Skeletal muscle satellite cell (primary cell): ENCODE results near the gene SPIRE1.

ENCODE experiments used
- H3K27me3 ChIP-seq: 2 replicates; pipeline ENCODE4 v1.7.0; 2013; ENCODE audit warnings: low read length; ENCODE audit not compliant: control insufficient read depth, insufficient read depth
- H3K36me3 ChIP-seq: 2 replicates; pipeline ENCODE4 v1.7.0; 2013; ENCODE audit warnings: mild to moderate bottlenecking, control low read depth, low read length; ENCODE audit not compliant: insufficient read depth
- H3K4me1 ChIP-seq: 2 replicates; pipeline ENCODE4 v1.7.0; 2013; ENCODE audit warnings: low read length; ENCODE audit not compliant: control insufficient read depth, insufficient read depth
- H3K4me2 ChIP-seq: 2 replicates; pipeline ENCODE4 v1.7.0; 2013; ENCODE audit warnings: mild to moderate bottlenecking, low read length
- H3K4me3 ChIP-seq: 2 replicates; pipeline ENCODE4 v1.7.0; 2013; ENCODE audit warnings: low read length
- H3K9ac ChIP-seq: 2 replicates; pipeline ENCODE4 v1.7.0; 2013; ENCODE audit warnings: mild to moderate bottlenecking, low read depth, low read length, moderate library complexity
- H3K9me3 ChIP-seq: replicated peaks from 2 replicates; pipeline ENCODE4 v1.7.0; 2013; ENCODE audit warnings: mild to moderate bottlenecking, control low read depth, low read length

Gene SPIRE1

DNA sequence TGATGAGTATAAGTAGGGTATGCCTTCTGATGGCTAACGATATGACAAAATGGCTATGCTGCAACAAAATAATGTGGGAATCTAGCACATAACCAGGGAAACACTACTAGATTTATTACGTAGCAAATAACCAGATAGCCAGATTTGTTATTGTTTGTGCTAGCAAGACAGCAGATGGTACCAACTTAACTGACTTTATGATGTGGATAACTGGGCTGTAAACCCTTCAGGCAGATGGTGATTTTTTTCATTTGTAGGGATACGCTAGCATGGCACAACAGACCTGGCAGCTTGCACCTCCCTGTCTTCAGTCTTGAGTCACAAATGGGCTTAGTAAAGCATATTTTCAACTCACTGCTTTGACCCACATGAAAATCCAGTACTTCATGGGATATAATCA, 201.5 kb downstream of the SPIRE1 start:
- H3K9me3 ChIP-seq, result no peaks in the 10 kb centered on the region

DNA sequence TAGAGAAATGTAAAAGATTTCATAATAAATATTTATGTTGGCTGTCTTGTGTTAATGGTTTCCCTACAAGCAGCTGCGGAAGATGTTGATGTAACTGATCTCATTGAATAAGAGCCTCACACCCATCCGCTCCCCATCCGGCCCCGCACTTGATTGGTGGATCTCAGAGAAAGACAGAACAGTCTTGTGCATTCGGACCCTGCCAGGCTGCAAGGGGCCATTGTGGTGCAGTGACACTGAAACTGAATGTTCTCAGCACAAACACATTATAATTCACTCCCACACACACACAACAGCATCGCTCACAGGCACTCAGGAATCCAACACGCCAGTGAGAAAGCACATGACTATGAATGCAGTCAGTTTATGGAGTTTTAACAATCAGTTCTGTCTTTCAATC, 202.4 kb downstream of the SPIRE1 start:
- Histone ChIP-seq H3K4me1 (no peaks in the 10 kb centered on the region), H3K9ac (no peak overlapping the region), H3K4me3 (no peak overlapping the region), H3K36me3 (peaks cover 57% of the 10 kb centered on the region), H3K9me3 (no peaks in the 10 kb centered on the region), H3K27me3 (no peaks in the 10 kb centered on the region), H3K4me2 (no peak overlapping the region)

More for the DNA sequence above, 201.5 kb downstream of the SPIRE1 start:
- Histone ChIP-seq H3K36me3 (peaks cover 61% of the 10 kb centered on the region), H3K4me2 (no peak overlapping the region), H3K4me3 (no peak overlapping the region), H3K27me3 (no peaks in the 10 kb centered on the region), H3K4me1 (no peaks in the 10 kb centered on the region), H3K9ac (no peak overlapping the region)

DNA sequence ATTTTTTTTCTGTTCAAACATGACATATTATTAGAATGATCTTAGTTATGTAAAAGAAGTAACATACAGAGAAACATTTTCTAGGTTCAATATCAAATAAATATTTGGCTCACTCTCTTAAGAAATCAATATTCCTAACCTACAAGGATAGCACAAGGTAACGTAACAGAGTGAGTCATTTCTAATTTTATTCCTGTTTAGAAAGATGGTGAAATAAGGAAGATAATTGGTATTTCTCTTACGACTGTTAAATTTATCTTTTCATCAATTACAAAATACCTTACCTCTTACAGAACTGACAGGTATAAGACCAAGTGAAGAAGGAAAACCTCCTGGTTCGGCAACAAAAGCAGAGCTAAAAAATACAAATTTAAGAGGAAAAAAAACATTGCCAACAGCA, 205.1 kb downstream of the SPIRE1 start:
- Histone ChIP-seq H3K9me3 (no peaks in the 10 kb centered on the region), H3K27me3 (no peaks in the 10 kb centered on the region), H3K36me3 (peaks cover 58% of the 10 kb centered on the region), H3K9ac (no peak overlapping the region), H3K4me1 (no peaks in the 10 kb centered on the region), H3K4me2 (no peak overlapping the region), H3K4me3 (no peak overlapping the region)

DNA sequence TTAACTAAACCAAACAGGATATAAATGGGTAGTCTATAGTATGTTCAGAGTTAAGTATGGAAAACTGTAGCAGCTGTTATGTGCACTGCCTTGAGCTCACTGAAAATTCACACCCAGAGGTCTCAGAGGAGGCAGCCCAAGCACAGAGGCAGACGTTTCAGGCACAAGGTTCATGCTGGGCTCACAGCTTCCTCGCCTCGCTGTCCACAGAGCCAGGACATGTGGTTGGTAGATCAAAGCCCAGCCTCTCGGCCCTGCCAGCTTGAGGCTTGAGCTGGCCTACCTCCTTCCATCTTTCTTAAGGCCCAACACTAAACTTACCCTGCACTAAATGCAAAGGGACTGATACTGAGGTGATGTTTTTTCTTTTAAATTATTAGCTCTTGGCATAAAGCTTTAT, 206.5 kb downstream of the SPIRE1 start:
- Histone ChIP-seq H3K27me3 (no peaks in the 10 kb centered on the region), H3K9ac (no peak overlapping the region), H3K4me3 (no peak overlapping the region), H3K36me3 (peaks cover 59% of the 10 kb centered on the region), H3K4me1 (no peaks in the 10 kb centered on the region), H3K9me3 (no peaks in the 10 kb centered on the region), H3K4me2 (no peak overlapping the region)

DNA sequence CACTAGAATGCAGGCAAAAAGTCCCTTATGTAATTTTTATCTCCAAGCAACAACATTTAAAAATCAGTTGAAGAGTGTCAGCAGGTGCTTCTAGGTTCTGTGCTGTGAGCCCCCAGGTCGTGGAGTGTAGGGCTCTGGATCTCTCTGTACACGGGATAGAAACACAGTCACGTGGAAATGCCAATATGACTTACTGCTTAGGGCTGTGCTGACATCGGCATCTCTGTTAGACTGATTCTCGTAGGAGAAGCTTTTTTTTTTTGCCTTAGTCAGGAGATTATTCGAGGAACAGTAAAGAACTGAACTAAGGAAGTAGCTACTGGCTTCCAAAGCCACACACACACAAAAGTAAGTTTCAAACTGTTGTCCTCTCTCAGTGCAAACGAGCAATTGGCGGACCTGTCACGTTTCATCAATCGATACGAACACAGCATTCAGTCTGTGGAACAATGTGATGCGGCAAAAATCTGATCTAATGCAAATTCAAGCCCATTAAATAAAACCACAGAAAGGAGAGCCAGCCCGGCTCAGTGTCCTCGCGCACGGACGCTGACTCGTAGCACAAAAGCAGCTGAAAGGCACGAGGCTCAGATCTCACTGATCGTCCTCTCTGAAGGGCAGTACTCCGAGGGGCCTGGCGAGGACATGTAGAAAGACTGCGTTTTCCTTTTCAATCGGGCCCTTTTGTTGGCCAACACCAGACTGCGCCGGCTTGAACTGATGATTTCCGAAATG, 208.7 kb downstream of the SPIRE1 start:
- H3K9ac ChIP-seq, result no peak overlapping the region
- H3K4me3 ChIP-seq, result no peak overlapping the region
- peaks cover 64% of the 10 kb centered on the region for H3K36me3 ChIP-seq
- H3K4me1 ChIP-seq, result no peaks in the 10 kb centered on the region
- no peaks in the 10 kb centered on the region for H3K27me3 ChIP-seq
- no peaks in the 10 kb centered on the region for H3K9me3 ChIP-seq
- H3K4me2 ChIP-seq, result no peak overlapping the region

DNA sequence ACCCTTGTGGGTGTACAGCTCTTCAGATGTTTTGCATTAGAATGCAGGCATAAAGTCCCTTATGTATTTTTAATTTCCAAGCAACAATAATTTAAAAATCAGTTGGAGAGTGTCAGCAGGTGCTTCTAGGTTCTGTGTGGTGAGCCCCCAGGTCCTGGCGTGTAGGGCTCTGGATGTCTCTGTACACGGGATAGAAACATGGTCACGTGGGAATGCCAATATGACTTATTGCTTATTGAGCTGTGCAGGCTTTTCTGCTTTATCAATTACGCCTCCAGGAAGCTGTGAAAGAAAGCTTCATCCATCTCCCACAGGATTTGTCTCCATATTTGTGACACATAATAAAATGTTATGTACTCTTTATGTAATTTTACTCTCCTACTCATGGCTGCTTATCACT, 212.4 kb downstream of the SPIRE1 start:
- no peak overlapping the region for H3K4me3 ChIP-seq
- no peaks in the 10 kb centered on the region for H3K9me3 ChIP-seq
- no peaks in the 10 kb centered on the region for H3K27me3 ChIP-seq
- no peak overlapping the region for H3K4me2 ChIP-seq
- no peak overlapping the region for H3K9ac ChIP-seq
- peaks cover 51% of the 10 kb centered on the region for H3K36me3 ChIP-seq
- H3K4me1 ChIP-seq, result peaks cover 12% of the 10 kb centered on the region

DNA sequence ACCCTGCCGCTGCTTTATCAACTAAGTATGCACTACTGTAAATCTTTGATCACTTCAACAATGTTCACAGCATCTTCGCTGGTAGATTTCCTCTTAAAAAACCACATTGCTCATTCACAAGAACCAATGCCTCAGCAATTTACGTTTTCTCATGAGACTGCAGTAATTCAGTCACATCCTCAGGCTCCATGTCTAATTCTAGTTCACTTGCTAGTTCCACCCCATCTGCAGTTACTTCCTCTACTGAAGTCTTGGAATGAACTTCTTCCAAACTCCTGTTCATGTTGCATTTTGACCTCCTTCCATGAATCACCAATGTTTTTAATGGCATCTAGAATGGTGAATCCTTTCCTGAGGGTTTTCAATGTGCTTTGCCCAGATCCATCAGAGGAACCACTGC, 214.4 kb downstream of the SPIRE1 start:
- no peak overlapping the region for H3K4me2 ChIP-seq
- H3K9me3 ChIP-seq, result no peaks in the 10 kb centered on the region
- no peaks in the 10 kb centered on the region for H3K27me3 ChIP-seq
- H3K4me3 ChIP-seq, result no peak overlapping the region
- H3K9ac ChIP-seq, result no peak overlapping the region
- peaks cover 41% of the 10 kb centered on the region for H3K36me3 ChIP-seq
- peaks cover 12% of the 10 kb centered on the region for H3K4me1 ChIP-seq

DNA sequence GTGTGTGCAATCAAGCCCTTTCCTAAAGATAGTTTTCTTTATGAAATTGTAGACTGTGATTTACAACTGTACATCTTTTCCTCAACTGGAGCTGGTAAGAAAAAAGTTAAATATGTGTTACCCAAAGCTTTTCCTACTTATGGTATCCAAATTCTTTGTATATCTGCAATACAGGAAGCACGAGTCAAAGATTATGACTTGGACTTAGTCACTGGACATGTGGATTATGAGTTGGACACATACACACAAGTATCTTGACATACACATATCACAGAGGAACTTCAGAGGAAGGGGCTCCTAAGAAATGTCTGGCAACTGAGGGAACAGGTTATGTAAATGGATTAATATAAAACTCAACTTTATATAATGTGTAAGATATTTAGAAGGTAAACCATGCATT, 215.0 kb downstream of the SPIRE1 start:
- H3K36me3 ChIP-seq, result peaks cover 38% of the 10 kb centered on the region
- H3K9me3 ChIP-seq, result no peaks in the 10 kb centered on the region
- H3K9ac ChIP-seq, result no peak overlapping the region
- H3K4me1 ChIP-seq, result peaks cover 12% of the 10 kb centered on the region
- no peak overlapping the region for H3K4me2 ChIP-seq
- no peak overlapping the region for H3K4me3 ChIP-seq
- no peaks in the 10 kb centered on the region for H3K27me3 ChIP-seq

DNA sequence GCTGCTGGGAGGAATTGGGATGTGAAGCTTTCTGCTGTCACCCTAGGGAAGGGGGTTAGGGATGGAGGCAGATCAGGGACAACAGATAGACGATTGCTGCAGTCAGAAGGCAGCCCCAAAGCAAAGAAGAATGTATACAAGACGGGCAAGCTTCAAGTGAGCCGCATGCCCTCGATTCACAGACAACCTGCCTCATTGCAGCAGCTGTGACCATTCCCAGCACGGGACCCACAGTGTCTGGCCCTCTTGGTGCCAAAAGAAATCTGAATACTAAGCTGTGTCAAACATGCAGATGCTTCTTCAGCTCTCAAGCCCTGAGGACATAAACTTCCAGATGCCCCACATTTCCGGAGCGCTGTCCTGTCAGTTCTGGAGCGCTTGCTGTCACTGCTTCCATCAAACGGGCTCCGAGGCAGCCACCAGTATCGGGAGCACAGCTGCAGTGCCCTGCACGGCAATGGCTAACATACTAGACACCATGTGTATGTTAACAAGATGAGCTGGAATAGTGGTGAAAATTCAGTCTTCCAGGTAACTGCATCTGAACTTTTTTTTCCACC, 216.4 kb downstream of the SPIRE1 start:
- Histone ChIP-seq H3K27me3 (no peaks in the 10 kb centered on the region), H3K9me3 (no peaks in the 10 kb centered on the region), H3K4me1 (peaks cover 12% of the 10 kb centered on the region), H3K4me3 (no peak overlapping the region), H3K36me3 (peaks cover 26% of the 10 kb centered on the region), H3K4me2 (no peak overlapping the region), H3K9ac (no peak overlapping the region)

DNA sequence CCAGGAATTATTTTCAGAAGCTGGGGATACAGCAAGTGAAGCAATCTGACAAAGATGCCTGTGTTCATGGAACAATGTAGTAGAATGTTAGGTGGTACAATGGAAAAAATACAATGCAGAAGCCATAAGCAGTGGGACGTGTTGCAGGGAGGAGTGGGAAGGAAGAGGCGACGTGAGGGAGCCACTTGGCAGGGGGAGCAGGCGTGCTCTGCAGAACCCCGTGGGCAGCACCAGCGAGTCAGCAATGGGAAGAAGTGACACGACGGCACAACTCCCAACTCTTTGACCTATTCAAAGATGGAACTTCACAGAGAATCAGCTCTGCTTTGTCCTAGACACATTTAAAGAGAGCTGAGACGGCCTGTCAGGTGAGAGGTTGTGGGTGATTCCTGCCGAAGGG, 219.7 kb downstream of the SPIRE1 start:
- Histone ChIP-seq H3K9ac (no peak overlapping the region), H3K4me2 (no peak overlapping the region), H3K9me3 (no peaks in the 10 kb centered on the region), H3K4me3 (no peak overlapping the region), H3K36me3 (peaks cover 7% of the 10 kb centered on the region), H3K27me3 (no peaks in the 10 kb centered on the region), H3K4me1 (peaks cover 8% of the 10 kb centered on the region)

DNA sequence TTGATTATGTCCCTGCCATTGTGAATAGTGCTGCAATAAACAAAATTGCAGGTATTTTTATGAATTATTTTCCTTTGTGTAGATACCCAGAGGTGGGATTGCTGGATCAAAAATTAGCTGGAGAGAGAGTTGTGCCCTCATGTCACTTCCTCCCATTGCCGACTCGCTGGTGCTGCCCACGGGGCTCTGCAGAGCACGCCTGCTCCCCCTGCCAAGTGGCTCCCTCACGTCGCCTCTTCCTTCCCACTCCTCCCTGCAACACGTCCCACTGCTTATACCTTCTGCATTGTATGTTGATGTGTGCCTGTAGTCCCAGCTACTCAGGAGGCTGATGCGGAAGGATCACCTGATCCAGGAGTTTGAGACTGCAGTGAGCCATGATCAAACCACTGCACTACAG, 222.0 kb downstream of the SPIRE1 start:
- no peaks in the 10 kb centered on the region for H3K27me3 ChIP-seq
- H3K4me1 ChIP-seq, result no peaks in the 10 kb centered on the region
- no peak overlapping the region for H3K4me3 ChIP-seq
- no peaks in the 10 kb centered on the region for H3K9me3 ChIP-seq
- H3K4me2 ChIP-seq, result no peak overlapping the region
- H3K36me3 ChIP-seq, result peaks cover 17% of the 10 kb centered on the region
- no peak overlapping the region for H3K9ac ChIP-seq

DNA sequence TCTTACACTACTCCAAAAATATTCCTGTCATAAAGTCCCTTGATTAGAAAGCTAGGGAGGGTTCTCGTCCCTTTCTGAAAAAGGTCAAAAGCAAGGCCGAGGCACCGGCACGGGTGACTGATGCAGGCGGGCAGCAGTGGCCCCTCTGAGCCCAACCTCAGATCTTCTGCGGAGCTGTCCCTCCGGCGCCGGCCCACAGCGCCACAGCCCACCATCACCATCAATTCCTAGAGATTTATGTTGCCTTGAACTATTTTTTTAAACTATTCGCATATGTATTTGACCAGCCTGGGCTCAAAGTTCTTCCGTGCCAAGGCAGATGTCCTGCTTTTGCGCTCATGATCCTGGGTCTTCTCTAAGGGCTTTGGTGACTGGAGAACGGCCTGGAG, 223.4 kb downstream of the SPIRE1 start:
- H3K27me3 ChIP-seq, result no peaks in the 10 kb centered on the region
- no peaks in the 10 kb centered on the region for H3K9me3 ChIP-seq
- H3K4me3 ChIP-seq, result no peak overlapping the region
- no peak overlapping the region for H3K9ac ChIP-seq
- H3K4me2 ChIP-seq, result no peak overlapping the region
- H3K4me1 ChIP-seq, result no peaks in the 10 kb centered on the region
- peaks cover 18% of the 10 kb centered on the region for H3K36me3 ChIP-seq
